ENCODE measurements around the gene LMX1B. TPM values are rescaled to one million over a fixed set of nuclear protein-coding genes. Genes with fewer than 3 reads are reported as not detected.

Gene LMX1B
- total and polyA plus RNA-seq, 11 donors: 0.15 to 1.1 (median 0.39) TPM

- Histone ChIP-seq H3K36me3 (no peaks in the 10 kb centered on the region), H3K27me3 (peaks cover 0 to 64% (median 14%) of the 10 kb centered on the region in 9 donors), H3K27ac (peak overlapping the region in 1 of 12 donors; percentile 10), H3K9me3 (no peaks in the 10 kb centered on the region), H3K4me1 (peaks cover 0 to 15% (median 0%) of the 10 kb centered on the region in 12 donors), H3K4me3 (no peak overlapping the region)
- DNase-seq: peak in 3 of 5 donors; percentile 34 to 74 (median 72)
- no peak for TF ChIP-seq POLR2A (IDR thresholded peaks at IDR 0.05)
- TF ChIP-seq CTCF (IDR thresholded peaks at IDR 0.05): no peak
- intact Hi-C loops (cut with DNase I): no loop called here
- WGBS, 4 donors: 25 to 58% (median 32%) methylated on average over 13 to 20 of the region's 20 CpGs
- peak in 3 of 4 donors; percentile 40 to 58 (median 49) for ATAC-seq
Observed at GRCh38 chr9:126671381-126671831, 57.7 kb downstream of the LMX1B start.

- WGBS, 4 donors: 62 to 86% (median 63%) methylated on average over 4 to 6 of the region's 6 CpGs
- H3K4me1 ChIP-seq: peaks cover 0 to 15% (median 0%) of the 10 kb centered on the region in 12 donors
- no peaks in the 10 kb centered on the region for H3K36me3 ChIP-seq
- intact Hi-C loops (cut with DNase I): no loop called here
- peaks cover 1 to 64% (median 19%) of the 10 kb centered on the region in 9 donors for H3K27me3 ChIP-seq
- H3K27ac ChIP-seq: peak overlapping the region in 1 of 12 donors; percentile 10
- TF ChIP-seq POLR2A (IDR thresholded peaks at IDR 0.05): no peak
- no peak for TF ChIP-seq CTCF (IDR thresholded peaks at IDR 0.05)
- H3K4me3 ChIP-seq: no peak overlapping the region
- DNase-seq (no peak), ATAC-seq (no peak)
- no peaks in the 10 kb centered on the region for H3K9me3 ChIP-seq
Observed at GRCh38 chr9:126671983-126672382, 58.3 kb downstream of the LMX1B start.

- 72 to 88% (median 77%) methylated on average over 10 to 18 of the region's 18 CpGs for WGBS, 4 donors
- Histone ChIP-seq H3K36me3 (no peaks in the 10 kb centered on the region), H3K9me3 (no peaks in the 10 kb centered on the region), H3K4me3 (no peak overlapping the region), H3K27me3 (peaks cover 9 to 70% (median 27%) of the 10 kb centered on the region in 9 donors), H3K27ac (no peak overlapping the region), H3K4me1 (peaks cover 0 to 15% (median 0%) of the 10 kb centered on the region in 12 donors)
- no peak for TF ChIP-seq POLR2A (IDR thresholded peaks at IDR 0.05)
- no peak for TF ChIP-seq CTCF (IDR thresholded peaks at IDR 0.05)
- no peak for ATAC-seq
- DNase-seq: no peak
- intact Hi-C loops (cut with DNase I): no loop called here
Observed at GRCh38 chr9:126672634-126673284, 59.0 kb downstream of the LMX1B start.

GRCh38 chr9:126673689-126674364 is 60.1 kb downstream of the LMX1B start:
- intact Hi-C loops (cut with DNase I): no loop called here
- DNase-seq: no peak
- no peak overlapping the region for H3K27ac ChIP-seq
- no peaks in the 10 kb centered on the region for H3K36me3 ChIP-seq
- TF ChIP-seq POLR2A (IDR thresholded peaks at IDR 0.05): no peak
- no peak for TF ChIP-seq CTCF (IDR thresholded peaks at IDR 0.05)
- peaks cover 0 to 15% (median 0%) of the 10 kb centered on the region in 12 donors for H3K4me1 ChIP-seq
- no peak for ATAC-seq
- H3K4me3 ChIP-seq: no peak overlapping the region
- no peaks in the 10 kb centered on the region for H3K9me3 ChIP-seq
- WGBS, 4 donors: 35 to 69% (median 43%) methylated on average over 3 to 13 of the region's 13 CpGs
- peaks cover 15 to 77% (median 32%) of the 10 kb centered on the region in 9 donors for H3K27me3 ChIP-seq
